Measurements from ENCODE around the gene TASOR2.

The TASOR2 gene

GRCh38 chr10:5684318-5684970, at the start of gene TASOR2:
TASOR2 (plus strand) TSS chr10:5684838; CDS start chr10:5720643, 35,805 bp downstream.
- FAIRE-seq = peak; percentile 24

GRCh38 chr10:5634918-5635317, 49.7 kb upstream of the TASOR2 start:
- FAIRE-seq = no peak

GRCh38 chr10:5638494-5638893, 46.1 kb upstream of the TASOR2 start:
- FAIRE-seq = no peak

- FAIRE-seq = no peak
Observed at GRCh38 chr10:5639066-5639465, 45.6 kb upstream of the TASOR2 start.

GRCh38 chr10:5640036-5640435, 44.6 kb upstream of the TASOR2 start:
- FAIRE-seq = no peak

- no peak for FAIRE-seq
Observed at GRCh38 chr10:5640501-5640900, 44.1 kb upstream of the TASOR2 start.

GRCh38 chr10:5641501-5641900, 43.1 kb upstream of the TASOR2 start:
- no peak for FAIRE-seq

GRCh38 chr10:5643346-5644067, 41.1 kb upstream of the TASOR2 start:
- no peak for FAIRE-seq

- FAIRE-seq = no peak
Observed at GRCh38 chr10:5644930-5645329, 39.7 kb upstream of the TASOR2 start.

GRCh38 chr10:5645375-5645774, 39.3 kb upstream of the TASOR2 start:
- no peak for FAIRE-seq

GRCh38 chr10:5645944-5646617, 38.6 kb upstream of the TASOR2 start:
- FAIRE-seq = no peak

GRCh38 chr10:5647507-5648240, 37.0 kb upstream of the TASOR2 start:
- no peak for FAIRE-seq

- no peak for FAIRE-seq
Observed at GRCh38 chr10:5648494-5649457, 35.9 kb upstream of the TASOR2 start.

GRCh38 chr10:5649746-5650145, 34.9 kb upstream of the TASOR2 start:
- FAIRE-seq = no peak

GRCh38 chr10:5650664-5651387, 33.8 kb upstream of the TASOR2 start:
- no peak for FAIRE-seq

GRCh38 chr10:5651388-5651764, 33.3 kb upstream of the TASOR2 start:
- no peak for FAIRE-seq

- no peak for FAIRE-seq
Observed at GRCh38 chr10:5652746-5653145, 31.9 kb upstream of the TASOR2 start.

GRCh38 chr10:5654218-5654755, 30.4 kb upstream of the TASOR2 start:
- no peak for FAIRE-seq

- no peak for FAIRE-seq
Observed at GRCh38 chr10:5655121-5655520, 29.5 kb upstream of the TASOR2 start.

- no peak for FAIRE-seq
Observed at GRCh38 chr10:5656737-5657579, 27.7 kb upstream of the TASOR2 start.

All from colon (tissue), 2 donors.